ENCODE results near the gene MC1R.

MC1R gene

GRCh38 chr16:89938175-89938885, 19.7 kb downstream of the MC1R start:
- Histone ChIP-seq H3K4me1 (ENCODE audit: control insufficient read depth, insufficient read depth, low read length, unreplicated experiment) (no peaks in the 10 kb centered on the region), H3K4me3 (ENCODE audit: low read depth, low read length) (no peak overlapping the region), H3K27ac (ENCODE audit: low read depth, low read length) (no peak overlapping the region), H3K36me3 (ENCODE audit: insufficient read depth, low read length) (peaks cover 15% of the 10 kb centered on the region), H2AFZ (ENCODE audit: low read length, unreplicated experiment) (no peak overlapping the region), H3K79me2 (ENCODE audit: control insufficient read depth, insufficient read depth, low read length, unreplicated experiment) (no peaks in the 10 kb centered on the region), H3K27me3 (ENCODE audit: insufficient read depth, low read length) (no peaks in the 10 kb centered on the region)

- H3K36me3 ChIP-seq (ENCODE audit: insufficient read depth, low read length), result no peaks in the 10 kb centered on the region
- no peak overlapping the region for H2AFZ ChIP-seq (ENCODE audit: low read length, unreplicated experiment)
- H3K4me3 ChIP-seq (ENCODE audit: low read depth, low read length), result no peak overlapping the region
- 0 out of 2 replicates have a peak, but pooled peaks cover 4% of the 10 kb centered on the region for H3K27me3 ChIP-seq (ENCODE audit: insufficient read depth, low read length)
- no peaks in the 10 kb centered on the region for H3K79me2 ChIP-seq (ENCODE audit: control insufficient read depth, insufficient read depth, low read length, unreplicated experiment)
- peaks cover 10% of the 10 kb centered on the region for H3K4me1 ChIP-seq (ENCODE audit: control insufficient read depth, insufficient read depth, low read length, unreplicated experiment)
- H3K27ac ChIP-seq (ENCODE audit: low read depth, low read length), result no peak overlapping the region
Observed at GRCh38 chr16:89944773-89945172, 26.1 kb downstream of the MC1R start.

- Histone ChIP-seq H3K4me1 (ENCODE audit: control insufficient read depth, insufficient read depth, low read length, unreplicated experiment) (peaks cover 14% of the 10 kb centered on the region), H3K79me2 (ENCODE audit: control insufficient read depth, insufficient read depth, low read length, unreplicated experiment) (no peaks in the 10 kb centered on the region), H3K4me3 (ENCODE audit: low read depth, low read length) (no peak overlapping the region), H2AFZ (ENCODE audit: low read length, unreplicated experiment) (no peak overlapping the region), H3K27ac (ENCODE audit: low read depth, low read length) (no peak overlapping the region), H3K36me3 (ENCODE audit: insufficient read depth, low read length) (no peaks in the 10 kb centered on the region), H3K27me3 (ENCODE audit: insufficient read depth, low read length) (0 out of 2 replicates have a peak, but pooled peaks cover 4% of the 10 kb centered on the region)
Observed at GRCh38 chr16:89945654-89946053, 27.0 kb downstream of the MC1R start.

DNA sequence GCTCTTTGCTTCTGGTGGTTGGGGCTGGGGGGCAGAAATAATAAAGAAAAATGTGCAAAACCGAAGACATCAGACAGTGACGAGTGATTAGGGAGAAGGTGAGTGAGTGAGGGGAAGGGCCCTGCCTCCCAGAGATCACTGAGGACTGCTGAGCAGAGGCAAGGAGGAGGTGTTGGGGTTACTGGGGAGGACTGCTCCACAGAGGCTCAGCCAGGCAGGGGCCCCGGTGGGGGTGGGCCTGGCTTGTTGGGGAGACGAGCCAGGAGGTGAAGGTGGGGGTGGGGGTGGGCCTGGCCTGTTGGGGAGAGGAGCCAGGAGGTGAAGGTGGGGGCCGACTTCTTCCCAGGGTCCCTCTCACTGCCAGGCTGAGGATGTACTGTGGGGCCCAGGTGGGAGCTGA, 27.9 kb downstream of the MC1R start:
- Histone ChIP-seq H3K79me2 (ENCODE audit: control insufficient read depth, insufficient read depth, low read length, unreplicated experiment) (no peaks in the 10 kb centered on the region), H3K36me3 (ENCODE audit: insufficient read depth, low read length) (no peaks in the 10 kb centered on the region), H3K4me3 (ENCODE audit: low read depth, low read length) (no peak overlapping the region), H3K4me1 (ENCODE audit: control insufficient read depth, insufficient read depth, low read length, unreplicated experiment) (peaks cover 14% of the 10 kb centered on the region), H2AFZ (ENCODE audit: low read length, unreplicated experiment) (no peak overlapping the region), H3K27me3 (ENCODE audit: insufficient read depth, low read length) (0 out of 2 replicates have a peak, but pooled peaks cover 4% of the 10 kb centered on the region), H3K27ac (ENCODE audit: low read depth, low read length) (no peak overlapping the region)

- no peak overlapping the region for H3K27ac ChIP-seq (ENCODE audit: low read depth, low read length)
- peaks cover 14% of the 10 kb centered on the region for H3K4me1 ChIP-seq (ENCODE audit: control insufficient read depth, insufficient read depth, low read length, unreplicated experiment)
- H3K79me2 ChIP-seq (ENCODE audit: control insufficient read depth, insufficient read depth, low read length, unreplicated experiment), result peaks cover 3% of the 10 kb centered on the region
Observed at GRCh38 chr16:89949121-89949742, 30.6 kb downstream of the MC1R start.

DNA sequence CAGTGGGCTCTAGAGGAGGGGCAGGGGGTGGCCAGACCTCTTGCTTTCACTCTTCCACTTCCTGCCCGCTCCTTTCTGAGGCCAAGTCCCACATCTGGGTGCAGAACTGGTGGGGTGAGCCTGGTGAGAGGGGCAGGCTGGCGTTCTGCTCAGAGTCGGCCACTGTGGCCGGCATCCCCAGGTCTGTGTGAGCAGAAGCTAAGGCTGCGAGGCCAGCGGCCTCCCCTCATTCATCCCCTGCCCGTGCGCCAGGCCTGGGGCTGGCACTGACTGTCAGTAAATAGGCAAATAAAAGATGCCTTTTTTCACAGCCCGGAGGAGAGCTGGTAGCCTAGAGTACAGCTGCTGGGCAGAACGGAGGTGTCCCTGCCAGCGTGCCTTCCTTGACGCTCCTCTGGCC, 31.1 kb downstream of the MC1R start:
- Histone ChIP-seq H3K4me3 (ENCODE audit: low read depth, low read length) (peak overlapping the region; percentile 82), H3K27ac (ENCODE audit: low read depth, low read length) (no peak overlapping the region)

More at GRCh38 chr16:89949121-89949742, 30.6 kb downstream of the MC1R start:
- Histone ChIP-seq H3K36me3 (ENCODE audit: insufficient read depth, low read length) (no peaks in the 10 kb centered on the region), H3K27me3 (ENCODE audit: insufficient read depth, low read length) (0 out of 2 replicates have a peak, but pooled peaks cover 4% of the 10 kb centered on the region), H2AFZ (ENCODE audit: low read length, unreplicated experiment) (no peak overlapping the region), H3K4me3 (ENCODE audit: low read depth, low read length) (peak overlapping the region; percentile 82)

DNA sequence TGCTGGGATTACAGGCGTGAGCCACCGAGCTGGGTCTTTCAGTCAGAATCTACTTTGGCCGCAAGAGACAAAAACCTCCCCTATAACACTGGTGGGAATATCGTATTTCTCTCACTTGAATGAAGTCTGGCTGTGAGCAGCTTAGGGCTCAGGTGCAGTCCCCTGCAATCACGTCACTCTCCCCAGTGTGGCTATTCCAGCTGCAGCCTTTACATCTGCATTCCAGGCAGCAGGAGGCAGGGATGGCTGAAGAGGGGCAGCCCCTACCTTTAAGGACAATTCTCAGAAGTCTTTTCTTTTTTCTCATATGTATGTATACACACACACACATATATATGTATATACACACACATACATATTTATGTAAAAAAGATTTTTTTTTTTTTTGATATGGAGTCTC, 32.8 kb downstream of the MC1R start:
- H3K79me2 ChIP-seq (ENCODE audit: control insufficient read depth, insufficient read depth, low read length, unreplicated experiment), result peaks cover 3% of the 10 kb centered on the region
- H3K27ac ChIP-seq (ENCODE audit: low read depth, low read length), result no peak overlapping the region
- H3K36me3 ChIP-seq (ENCODE audit: insufficient read depth, low read length), result no peaks in the 10 kb centered on the region

More for the DNA sequence above, 31.1 kb downstream of the MC1R start:
- Histone ChIP-seq H3K79me2 (ENCODE audit: control insufficient read depth, insufficient read depth, low read length, unreplicated experiment) (peaks cover 3% of the 10 kb centered on the region), H3K36me3 (ENCODE audit: insufficient read depth, low read length) (no peaks in the 10 kb centered on the region), H2AFZ (ENCODE audit: low read length, unreplicated experiment) (no peak overlapping the region), H3K4me1 (ENCODE audit: control insufficient read depth, insufficient read depth, low read length, unreplicated experiment) (peaks cover 14% of the 10 kb centered on the region), H3K27me3 (ENCODE audit: insufficient read depth, low read length) (0 out of 2 replicates have a peak, but pooled peaks cover 4% of the 10 kb centered on the region)

GRCh38 chr16:89952049-89952448, 33.4 kb downstream of the MC1R start:
- H3K79me2 ChIP-seq (ENCODE audit: control insufficient read depth, insufficient read depth, low read length, unreplicated experiment), result peaks cover 3% of the 10 kb centered on the region
- no peak overlapping the region for H2AFZ ChIP-seq (ENCODE audit: low read length, unreplicated experiment)
- no peaks in the 10 kb centered on the region for H3K36me3 ChIP-seq (ENCODE audit: insufficient read depth, low read length)
- H3K4me3 ChIP-seq (ENCODE audit: low read depth, low read length), result no peak overlapping the region
- H3K4me1 ChIP-seq (ENCODE audit: control insufficient read depth, insufficient read depth, low read length, unreplicated experiment), result peaks cover 14% of the 10 kb centered on the region
- 0 out of 2 replicates have a peak, but pooled peaks cover 4% of the 10 kb centered on the region for H3K27me3 ChIP-seq (ENCODE audit: insufficient read depth, low read length)
- no peak overlapping the region for H3K27ac ChIP-seq (ENCODE audit: low read depth, low read length)

More for the DNA sequence above, 32.8 kb downstream of the MC1R start:
- Histone ChIP-seq H3K4me1 (ENCODE audit: control insufficient read depth, insufficient read depth, low read length, unreplicated experiment) (peaks cover 14% of the 10 kb centered on the region), H2AFZ (ENCODE audit: low read length, unreplicated experiment) (no peak overlapping the region), H3K4me3 (ENCODE audit: low read depth, low read length) (no peak overlapping the region), H3K27me3 (ENCODE audit: insufficient read depth, low read length) (0 out of 2 replicates have a peak, but pooled peaks cover 4% of the 10 kb centered on the region)

- peaks cover 3% of the 10 kb centered on the region for H3K79me2 ChIP-seq (ENCODE audit: control insufficient read depth, insufficient read depth, low read length, unreplicated experiment)
- H3K4me3 ChIP-seq (ENCODE audit: low read depth, low read length), result no peak overlapping the region
- 0 out of 2 replicates have a peak, but pooled peaks cover 1% of the 10 kb centered on the region for H3K27me3 ChIP-seq (ENCODE audit: insufficient read depth, low read length)
- no peak overlapping the region for H2AFZ ChIP-seq (ENCODE audit: low read length, unreplicated experiment)
- peaks cover 13% of the 10 kb centered on the region for H3K4me1 ChIP-seq (ENCODE audit: control insufficient read depth, insufficient read depth, low read length, unreplicated experiment)
- no peaks in the 10 kb centered on the region for H3K36me3 ChIP-seq (ENCODE audit: insufficient read depth, low read length)
- no peak overlapping the region for H3K27ac ChIP-seq (ENCODE audit: low read depth, low read length)
Observed at GRCh38 chr16:89952551-89952950, 33.9 kb downstream of the MC1R start.

GRCh38 chr16:89953671-89954406, 35.2 kb downstream of the MC1R start:
- Histone ChIP-seq H3K4me3 (ENCODE audit: low read depth, low read length) (no peak overlapping the region), H2AFZ (ENCODE audit: low read length, unreplicated experiment) (no peak overlapping the region), H3K36me3 (ENCODE audit: insufficient read depth, low read length) (peaks cover 7% of the 10 kb centered on the region; the same call in 1 of the 2 replicates), H3K27ac (ENCODE audit: low read depth, low read length) (no peak overlapping the region), H3K4me1 (ENCODE audit: control insufficient read depth, insufficient read depth, low read length, unreplicated experiment) (peaks cover 9% of the 10 kb centered on the region), H3K79me2 (ENCODE audit: control insufficient read depth, insufficient read depth, low read length, unreplicated experiment) (peaks cover 3% of the 10 kb centered on the region), H3K27me3 (ENCODE audit: insufficient read depth, low read length) (no peaks in the 10 kb centered on the region)
